Adrenal gland (tissue), 5 donors: Measurements from ENCODE around the gene UNG.

ENCODE experiments used
- CTCF ChIP-seq, 6 experiments: fragments of 450-650 bp in 4 of 6; fragments of 200-600 bp in 2 of 6; sonication (generic) in 1 of 6; IDR thresholded peaks; 1 replicate in 5 of 6; 2 replicates in 1 of 6; pipeline versions ENCODE4 v1.5.1 to v1.8.0; 2016 to 2021; ENCODE audit warnings: antibody characterized with exemption in 6 of 6, mild to moderate bottlenecking in 2 of 6, moderate library complexity in 1 of 6
- POLR2A ChIP-seq, 2 donors: fragments of 450-650 bp; IDR thresholded peaks; one replicate each; pipeline ENCODE4 v1.6.1; 2017; ENCODE audit warnings: antibody characterized with exemption in 2 of 2, mild to moderate bottlenecking in 2 of 2, moderate library complexity in 1 of 2
- donor health status: DM: no; HTN: no; CAD: no.

- no peak for TF ChIP-seq CTCF (IDR thresholded peaks at IDR 0.05)
- TF ChIP-seq POLR2A (IDR thresholded peaks at IDR 0.05), result no peak
Observed at GRCh38 chr12:109085590-109085989, 11.8 kb upstream of the UNG start.
